NAMALWA (cell line): ENCODE data around the gene TEDC2.

Experiments
- DNase-seq: peaks from one replicate; pipeline ENCODE4 v3.0.0-alpha.2; 2015; ENCODE audit warnings: low spot score

TEDC2 gene

DNA sequence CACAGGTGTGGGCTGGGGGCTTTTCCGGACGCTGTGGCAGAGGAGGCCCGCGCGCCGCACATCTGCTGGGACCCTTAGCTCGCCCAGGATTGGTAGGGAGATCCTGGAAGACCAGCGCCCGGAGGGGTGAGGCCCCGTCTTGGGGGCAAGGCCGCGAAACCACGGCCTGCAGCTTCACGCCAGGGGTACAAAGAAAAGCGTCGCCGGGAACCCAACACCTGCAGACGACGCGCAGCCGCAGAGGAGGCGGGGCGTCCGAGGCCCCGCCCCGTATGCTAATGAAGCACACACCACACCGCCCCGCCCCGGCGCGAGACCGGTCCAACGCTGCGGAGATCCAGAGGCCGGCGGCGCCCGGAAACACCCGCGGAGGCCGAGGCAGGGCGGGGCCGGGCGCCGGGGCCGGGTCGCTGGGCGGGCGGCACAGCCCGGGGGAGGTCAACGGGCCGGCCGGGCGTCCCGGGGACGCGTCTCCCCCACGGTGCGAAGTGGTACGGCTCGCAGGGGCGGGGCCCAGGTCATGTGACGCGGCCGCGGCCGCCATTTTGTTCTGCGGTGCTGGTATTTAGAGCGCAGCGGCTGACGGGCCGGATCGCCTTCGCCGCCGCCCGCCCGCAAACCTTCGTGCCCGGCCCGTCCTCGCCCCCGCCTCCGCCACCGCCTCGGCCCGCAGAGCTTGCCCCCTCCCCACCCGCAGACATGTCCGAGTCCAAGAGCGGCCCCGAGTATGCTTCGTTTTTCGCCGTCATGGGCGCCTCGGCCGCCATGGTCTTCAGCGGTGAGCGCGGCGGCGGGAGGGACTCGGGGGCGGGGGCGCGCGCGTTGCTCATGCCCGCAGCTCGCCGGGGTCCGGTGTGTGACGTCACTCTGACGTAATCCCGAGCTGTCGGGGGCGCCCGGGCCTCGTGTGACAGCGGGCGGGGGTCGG lies 53.8 kb downstream of the TEDC2 start, which contains the start of gene ATP6V0C:
Gene ATP6V0C, plus strand, starts transcription at position 548 of the 928 bp plus-strand sequence. Its CDS starts 152 bp downstream, at position 700.
- DNase-seq, result peak; percentile 95
